OCI-LY7 (cell line): ENCODE measurements around the gene C2CD4A. TPM values are rescaled to one million over a fixed set of nuclear protein-coding genes. Genes with fewer than 3 reads are reported as not detected.

Experiments used
- BruUV-seq: library from RNA; stranded (reverse); fragments of 400-500 nt; replicated peaks from 2 replicates; lab custom pipeline; 2021; lab: Mats Ljungman, UMichigan
- CTCF ChIA-PET: fragments of 300-600 bp; sonication (Branson Sonifier 250); formaldehyde crosslinking; loops from one replicate; lab custom pipeline; 2022; ENCODE audit warnings: antibody characterized with exemption; ENCODE audit not compliant: unreplicated experiment; lab: Charles Lee
- POLR2A ChIA-PET: fragments of 300-600 bp; sonication (Branson Sonifier 250); formaldehyde crosslinking; loops from one replicate; lab custom pipeline; 2022; ENCODE audit warnings: antibody characterized with exemption; lab: Charles Lee
- DNase-seq: peaks from one replicate; pipeline ENCODE4 v3.0.0-alpha.2; 2015; ENCODE audit warnings: low spot score
- H2AFZ ChIP-seq: fragments of 200-600 bp; sonication (generic), shearing (Covaris generic); 2 replicates; pipeline ENCODE4 v1.6.1; 2014; ENCODE audit warnings: mild to moderate bottlenecking, antibody characterized with exemption, low read length, moderate library complexity
- H3K27ac ChIP-seq: fragments of 200-600 bp; sonication (generic); 2 replicates; pipeline ENCODE4 v1.5.1; 2014; ENCODE audit warnings: mixed run types, low read depth, mild to moderate bottlenecking, moderate library complexity, low read length, inconsistent platforms; ENCODE audit not compliant: poor library complexity, severe bottlenecking
- H3K36me3 ChIP-seq: fragments of 200-600 bp; sonication (generic); 2 replicates; pipeline ENCODE4 v1.6.1; 2014; ENCODE audit warnings: mild to moderate bottlenecking, antibody characterized with exemption, low read length, moderate library complexity, mixed read lengths; ENCODE audit not compliant: insufficient read depth
- H3K4me1 ChIP-seq: fragments of 200-600 bp; sonication (generic); 2 replicates; pipeline ENCODE4 v1.5.1; 2014; ENCODE audit warnings: mild to moderate bottlenecking, low read length; ENCODE audit not compliant: insufficient read depth, poor library complexity, severe bottlenecking
- H3K4me2 ChIP-seq: fragments of 200-600 bp; sonication (generic); 2 replicates; pipeline ENCODE4 v1.6.1; 2014; ENCODE audit warnings: mild to moderate bottlenecking, low read length
- H3K4me3 ChIP-seq: fragments of 200-600 bp; sonication (generic); 2 replicates; pipeline ENCODE4 v1.5.1; 2014; ENCODE audit warnings: mild to moderate bottlenecking, low read depth, low read length; ENCODE audit not compliant: poor library complexity, severe bottlenecking
- H3K79me2 ChIP-seq: fragments of 200-600 bp; sonication (generic); 2 replicates; pipeline ENCODE4 v1.6.1; 2016; ENCODE audit warnings: low read depth, mild to moderate bottlenecking, low read length, moderate library complexity, mixed read lengths; ENCODE audit not compliant: insufficient read depth
- H3K9me2 ChIP-seq: fragments of 200-600 bp; sonication (generic); 2 replicates; pipeline ENCODE4 v1.6.1; 2016; ENCODE audit warnings: mild to moderate bottlenecking, low read length, mixed read lengths; ENCODE audit not compliant: insufficient read depth
- H3K9me3 ChIP-seq: fragments of 200-600 bp; sonication (generic); 2 replicates; pipeline ENCODE4 v1.6.1; 2014; ENCODE audit warnings: mild to moderate bottlenecking, mixed run types, low read length, mixed read lengths
- H4K20me1 ChIP-seq: fragments of 200-600 bp; sonication (generic); 2 replicates; pipeline ENCODE4 v1.6.1; 2014; ENCODE audit warnings: mild to moderate bottlenecking, antibody characterized with exemption, low read length, moderate library complexity, mixed read lengths; ENCODE audit not compliant: insufficient read depth
- CTCF ChIP-seq: fragments of 200-600 bp; sonication (generic); conservative IDR thresholded peaks from 2 replicates; pipeline ENCODE4 v1.5.1; 2014; ENCODE audit warnings: mild to moderate bottlenecking, antibody characterized with exemption, low read length, moderate library complexity, mixed read lengths
- EZH2phosphoT487 ChIP-seq: fragments of 200-600 bp; sonication (generic); IDR thresholded peaks from 2 replicates; pipeline ENCODE4 v1.6.1; 2018; ENCODE audit warnings: low read depth, borderline replicate concordance, mild to moderate bottlenecking, mixed run types, antibody characterized with exemption, low read length, moderate library complexity, mixed read lengths
- intact Hi-C: fragments of 100-400 bp; cut with micrococcal nuclease; formaldehyde crosslinking; loops from one replicate; pipeline ENCODE4 v1.10.0; 2022; ENCODE audit not compliant: unreplicated experiment
- total RNA-seq, 2 experiments: library from RNA; depleted of rRNA in 1 of 2; stranded (reverse); fragments of >200 nt in 1 of 2; shearing (Covaris generic) in 1 of 2; gene quantifications; 2 replicates each; pipeline ENCODE4 v1.2.3, GENCODE V29; 2014 to 2022

Gene C2CD4A
- total RNA-seq, 2 experiments from 2014 or later: not detected

- DNase-seq: peak; percentile 80
- H3K9me3 ChIP-seq: no peaks in the 10 kb centered on the region
- H2AFZ ChIP-seq: peak overlapping the region; percentile 85
- intact Hi-C loops: no loop called here
- peak overlapping the region; percentile 73 for H3K27ac ChIP-seq
- peak overlapping the region; percentile 75 for H3K4me2 ChIP-seq
- BruUV-seq: no TSS peak
- ChIA-PET POLR2A (interaction anchor here (0.7 to 2.0 kb wide), 2 partner anchors 32 to 97 kb away, joined by 3 to 5 read pairs; no protein-coding TSS in a partner anchor), CTCF (interaction anchor here (1.1 kb wide), 1 partner anchor 93 kb away, joined by 3 read pairs; no protein-coding TSS in a partner anchor)
- TF ChIP-seq EZH2phosphoT487: no peak
- TF ChIP-seq CTCF: no peak
- H3K36me3 ChIP-seq: peaks cover 6% of the 10 kb centered on the region; the same call in 1 of the 2 replicates
- peaks cover 25% of the 10 kb centered on the region for H3K4me1 ChIP-seq
- peak overlapping the region; percentile 90 for H3K4me3 ChIP-seq
- peaks cover 36% of the 10 kb centered on the region for H3K79me2 ChIP-seq
- H3K9me2 ChIP-seq: no peaks in the 10 kb centered on the region
- H4K20me1 ChIP-seq: peaks cover 10% of the 10 kb centered on the region
Measured at GRCh38 chr15:62059816-62060112, 7.0 kb upstream of the C2CD4A start.

DNA sequence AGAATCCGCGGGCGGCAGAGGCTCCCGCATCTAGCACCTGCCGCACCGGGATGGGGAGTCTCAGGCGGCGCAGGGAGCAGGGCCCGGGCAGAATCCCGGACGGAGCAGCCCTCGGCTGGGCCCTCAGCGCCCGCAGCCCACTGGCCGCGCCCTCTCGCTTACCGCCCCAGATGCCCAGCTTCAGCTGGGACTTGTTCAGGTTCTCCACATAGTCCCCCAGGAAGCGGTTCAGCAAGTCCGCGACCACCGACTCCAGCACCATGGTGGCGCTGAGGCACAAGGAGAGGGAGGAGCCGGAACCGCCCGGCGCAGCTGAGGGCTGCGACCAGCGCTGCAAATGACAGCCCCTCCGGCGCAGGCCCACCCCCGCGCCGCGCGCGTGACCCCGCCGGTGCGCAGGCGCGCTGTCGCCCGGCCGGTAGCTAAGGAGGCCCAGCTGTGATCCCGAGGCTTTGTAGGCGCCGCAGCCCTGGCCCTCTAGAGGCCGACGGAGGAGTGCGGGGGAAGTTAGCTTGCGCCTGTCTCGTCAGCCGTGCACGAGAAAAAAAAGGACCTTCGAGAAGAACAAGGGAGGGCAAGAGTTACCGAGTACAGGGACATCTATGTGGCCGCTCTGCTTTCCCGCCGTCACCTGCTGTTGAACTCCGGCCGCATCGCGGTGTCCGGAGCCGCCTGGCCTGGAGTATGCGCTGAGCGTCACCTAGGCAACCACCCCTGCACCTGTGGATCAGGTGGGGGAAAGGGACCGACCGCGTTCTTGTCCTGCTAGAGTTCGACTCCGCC, 6.5 kb upstream of the C2CD4A start, which contains the start of gene VPS13C:
Gene VPS13C, minus strand, starts transcription at position 335 of the 783 bp plus-strand sequence. Its CDS starts 73 bp downstream, at position 262.
- CTCF ChIA-PET: interaction anchor here (1.1 to 1.4 kb wide), 2 partner anchors 94 to 226 kb away, joined by 3 read pairs; no protein-coding TSS in a partner anchor
- peak within 1 kb of the TSS; percentile 92 for H2AFZ ChIP-seq
- BruUV-seq: no TSS peak
- H3K4me2 ChIP-seq: peak within 1 kb of the TSS; percentile 75
- H3K27ac ChIP-seq: peak within 1 kb of the TSS; percentile 73
- TF ChIP-seq EZH2phosphoT487 (no peak), CTCF (peak; percentile 79)
- POLR2A ChIA-PET: interaction anchor here (0.6 to 2.0 kb wide), 2 partner anchors 33 to 89 kb away, joined by 3 to 5 read pairs; no protein-coding TSS in a partner anchor
- peaks cover 25% of the 10 kb centered on the region for H3K4me1 ChIP-seq
- no peaks in the 10 kb centered on the region for H3K9me3 ChIP-seq
- H4K20me1 ChIP-seq: peaks cover 10% of the 10 kb centered on the region; the same call in 1 of the 2 replicates
- peak; percentile 95 for DNase-seq
- peak within 1 kb of the TSS; percentile 90 for H3K4me3 ChIP-seq
- intact Hi-C loops: no loop called here
- H3K36me3 ChIP-seq: peaks cover 6% of the 10 kb centered on the region; the same call in 1 of the 2 replicates
- H3K9me2 ChIP-seq: no peaks in the 10 kb centered on the region
- H3K79me2 ChIP-seq: peaks cover 34% of the 10 kb centered on the region
